HG03060 (cell line): ENCODE data around the gene ACACB.

Experiments
- ATAC-seq: cut with Tn5 transposase; IDR thresholded peaks from one replicate; pipeline ENCODE4 v1.9.1; 2021; ENCODE audit warnings: low read depth, moderate number of reproducible peaks; ENCODE audit not compliant: unreplicated experiment

Gene ACACB

GRCh38 chr12:109202770-109203169 lies 86.4 kb downstream of the ACACB start:
- no peak for ATAC-seq

DNA sequence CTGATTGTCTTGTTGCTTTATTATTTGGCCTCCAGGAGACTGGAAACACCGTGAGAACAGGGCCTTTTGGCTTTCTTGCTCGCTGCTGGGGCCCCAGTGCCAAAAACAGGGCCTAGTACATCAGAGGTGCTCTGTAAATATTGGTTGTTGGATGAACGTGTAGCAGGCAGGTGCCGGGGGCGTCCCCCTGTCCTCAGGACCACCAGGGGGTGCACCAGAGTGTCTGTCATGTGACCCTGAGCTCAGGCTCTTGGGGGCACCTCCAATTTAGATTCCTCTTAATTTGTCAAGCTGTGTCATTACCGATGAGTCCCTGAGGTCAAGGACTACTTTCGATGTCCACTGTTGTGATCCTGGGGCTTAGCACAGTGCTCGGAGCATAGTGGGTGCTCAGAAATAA lies 87.1 kb downstream of the ACACB start:
- ATAC-seq = no peak

GRCh38 chr12:109209082-109209481 lies 92.7 kb downstream of the ACACB start:
- ATAC-seq = no peak

DNA sequence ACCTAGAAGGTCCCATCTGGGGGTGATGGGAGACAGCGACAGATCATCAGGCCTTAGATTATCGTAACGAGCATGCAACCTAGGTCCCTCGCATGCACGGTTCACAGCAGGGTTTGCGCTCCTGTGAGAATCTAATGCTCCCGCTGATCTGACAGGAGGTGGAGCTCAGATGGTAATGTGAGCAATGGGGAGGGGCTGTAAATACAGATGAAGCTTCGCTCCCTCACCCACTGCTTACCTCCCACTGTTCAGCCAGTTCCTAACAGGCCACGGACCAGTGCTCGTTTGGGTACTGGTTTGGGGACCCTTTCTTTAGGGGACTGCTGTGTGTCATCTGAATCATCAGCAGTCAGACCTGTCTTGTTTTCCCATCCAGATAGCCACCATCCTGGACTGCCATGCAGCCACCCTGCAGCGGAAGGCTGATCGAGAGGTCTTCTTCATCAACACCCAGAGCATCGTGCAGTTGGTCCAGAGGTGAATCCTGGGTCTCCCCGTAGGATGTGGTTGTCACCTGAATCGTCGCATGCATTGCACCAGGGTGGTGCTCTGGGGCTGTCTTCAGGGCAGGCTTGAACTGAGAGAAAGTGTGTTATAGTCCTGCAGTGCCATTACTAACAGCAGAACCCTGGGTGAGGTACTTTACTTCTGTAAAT lies 96.2 kb downstream of the ACACB start:
- ATAC-seq = no peak

- no peak for ATAC-seq
Measured at GRCh38 chr12:109214131-109214530, 97.7 kb downstream of the ACACB start.

DNA sequence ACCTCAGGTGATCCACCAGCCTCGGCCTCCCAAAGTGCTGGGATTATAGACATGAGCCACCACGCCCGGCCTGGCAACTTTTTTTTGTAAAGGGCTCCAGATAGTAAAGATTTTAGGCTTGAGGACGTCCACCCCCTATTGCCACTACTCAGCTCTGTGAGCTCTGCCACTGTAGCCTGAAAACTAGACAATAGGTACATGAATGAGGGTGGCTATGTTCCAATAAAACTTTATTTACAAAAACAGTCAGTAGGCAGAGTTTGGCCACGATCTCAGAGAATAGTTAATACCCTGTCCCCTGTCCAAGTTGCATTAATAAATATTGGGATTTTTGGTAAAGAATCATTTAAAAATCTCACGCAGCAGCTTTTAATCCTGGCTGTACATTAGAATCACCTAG lies 102.6 kb downstream of the ACACB start:
- no peak for ATAC-seq

- no peak for ATAC-seq
Measured at GRCh38 chr12:109219938-109220337, 103.6 kb downstream of the ACACB start.

DNA sequence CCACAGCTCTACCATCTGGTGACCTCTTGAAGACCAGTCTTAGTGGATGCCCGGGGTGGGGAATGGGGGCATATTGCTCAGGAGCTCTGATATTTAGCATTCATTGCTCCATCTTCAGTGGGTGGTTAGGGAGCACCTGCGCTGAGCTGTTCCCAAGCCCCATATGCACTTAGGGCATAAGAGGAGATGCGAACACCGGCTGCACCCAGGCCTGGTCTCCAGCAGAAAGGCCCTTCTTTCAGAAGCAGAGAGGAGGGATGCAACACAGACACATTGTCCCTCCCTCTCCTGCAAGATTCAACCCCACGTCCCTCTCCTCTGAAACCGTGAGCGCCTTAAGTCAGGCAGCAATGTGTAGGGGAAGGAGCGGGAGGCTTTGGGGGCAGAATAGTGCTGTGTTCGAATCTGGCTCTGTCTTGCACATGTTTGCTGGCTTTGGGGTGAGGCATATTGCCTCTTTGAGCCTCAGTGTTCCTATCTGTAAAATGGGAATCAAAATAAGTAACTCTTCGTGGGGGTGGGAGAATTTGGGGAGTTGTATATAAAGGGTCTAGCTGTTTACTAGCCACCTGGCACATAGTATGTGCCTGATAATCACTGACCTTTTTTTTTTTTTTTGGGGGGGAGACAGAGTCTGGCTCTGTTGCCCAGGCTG lies 105.0 kb downstream of the ACACB start:
- ATAC-seq = no peak

- no peak for ATAC-seq
Measured at GRCh38 chr12:109222062-109222461, 105.7 kb downstream of the ACACB start.

- ATAC-seq = no peak
Measured at GRCh38 chr12:109222496-109222895, 106.1 kb downstream of the ACACB start.

DNA sequence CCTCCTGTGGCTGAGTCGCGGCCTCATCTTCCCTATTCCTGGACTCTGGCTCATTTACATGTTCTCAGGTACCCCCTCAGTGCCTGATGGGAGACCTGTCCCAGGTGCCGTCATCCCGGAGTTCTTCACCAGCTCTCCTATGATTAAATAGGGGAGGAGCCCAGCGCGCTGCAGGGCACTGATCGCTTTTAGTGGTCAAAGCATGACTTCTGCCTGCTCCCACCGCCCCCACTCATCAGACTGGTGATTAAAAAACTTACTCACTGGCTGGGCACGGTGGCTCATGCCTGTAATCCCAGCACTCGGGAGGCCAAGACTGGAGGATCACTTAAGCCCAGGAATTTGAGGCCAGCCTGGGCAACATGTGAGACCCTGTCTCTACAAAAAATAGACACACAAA lies 106.8 kb downstream of the ACACB start:
- ATAC-seq = no peak

GRCh38 chr12:109223868-109224267 lies 107.5 kb downstream of the ACACB start:
- no peak for ATAC-seq

DNA sequence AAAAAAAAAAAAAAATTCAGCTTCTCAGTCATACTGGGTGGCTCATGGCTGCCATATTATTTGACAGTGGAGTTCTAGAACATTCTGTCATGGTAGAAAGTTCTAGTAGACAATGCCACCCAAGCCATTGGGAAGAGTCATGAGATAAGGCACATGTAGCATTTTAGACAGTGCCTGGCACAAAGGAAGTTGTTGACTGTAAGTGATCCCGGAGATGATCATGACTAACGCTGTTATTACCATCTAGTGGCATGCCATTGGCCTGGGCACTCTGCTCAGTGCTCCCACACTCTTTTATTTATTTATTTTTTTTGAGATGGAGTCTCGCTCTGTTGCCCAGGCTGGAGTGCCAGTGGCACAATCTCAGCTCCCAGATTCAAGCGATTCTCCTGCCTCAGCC lies 112.3 kb downstream of the ACACB start:
- ATAC-seq = no peak

- ATAC-seq = no peak
Measured at GRCh38 chr12:109230193-109230592, 113.8 kb downstream of the ACACB start.

GRCh38 chr12:109232731-109233130 lies 116.3 kb downstream of the ACACB start:
- no peak for ATAC-seq

- ATAC-seq = no peak
Measured at GRCh38 chr12:109234012-109234411, 117.6 kb downstream of the ACACB start.

- no peak for ATAC-seq
Measured at GRCh38 chr12:109236257-109236656, 119.9 kb downstream of the ACACB start.

DNA sequence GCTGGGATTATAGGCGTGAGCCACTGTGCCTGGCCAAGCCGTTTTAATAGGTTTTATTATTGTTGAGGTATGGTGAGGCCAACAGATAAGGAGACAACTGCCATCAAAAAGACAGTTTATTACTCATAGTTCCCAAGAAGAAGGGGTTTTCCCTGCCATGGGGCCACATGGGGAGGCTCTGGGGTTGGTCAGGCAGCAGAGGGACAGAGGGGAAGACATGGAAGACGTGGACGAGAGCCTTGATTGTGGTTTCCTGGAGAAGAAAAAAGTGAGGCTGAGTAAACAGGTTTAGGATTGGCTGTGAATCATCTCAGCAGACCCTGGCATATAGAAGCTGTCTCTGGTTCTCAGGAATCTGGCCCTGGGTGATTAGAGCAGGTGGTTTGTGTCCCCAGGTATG lies 122.8 kb downstream of the ACACB start:
- no peak for ATAC-seq

DNA sequence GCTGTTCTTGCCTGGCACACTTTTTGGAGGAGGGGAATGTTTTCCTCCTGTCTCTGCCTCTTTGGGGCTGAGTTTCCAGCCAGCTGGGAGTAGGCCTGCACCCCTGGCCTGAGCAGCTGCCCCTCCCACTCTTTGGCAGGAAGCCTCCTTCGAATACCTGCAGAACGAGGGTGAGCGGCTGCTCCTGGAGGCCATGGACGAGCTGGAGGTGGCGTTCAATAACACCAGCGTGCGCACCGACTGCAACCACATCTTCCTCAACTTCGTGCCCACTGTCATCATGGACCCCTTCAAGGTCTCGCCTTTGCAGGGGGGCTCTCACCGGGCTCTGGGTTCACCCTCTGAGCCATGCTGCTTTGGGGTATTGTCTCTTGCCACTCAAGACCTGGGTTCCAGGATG lies 123.3 kb downstream of the ACACB start:
- ATAC-seq = no peak

DNA sequence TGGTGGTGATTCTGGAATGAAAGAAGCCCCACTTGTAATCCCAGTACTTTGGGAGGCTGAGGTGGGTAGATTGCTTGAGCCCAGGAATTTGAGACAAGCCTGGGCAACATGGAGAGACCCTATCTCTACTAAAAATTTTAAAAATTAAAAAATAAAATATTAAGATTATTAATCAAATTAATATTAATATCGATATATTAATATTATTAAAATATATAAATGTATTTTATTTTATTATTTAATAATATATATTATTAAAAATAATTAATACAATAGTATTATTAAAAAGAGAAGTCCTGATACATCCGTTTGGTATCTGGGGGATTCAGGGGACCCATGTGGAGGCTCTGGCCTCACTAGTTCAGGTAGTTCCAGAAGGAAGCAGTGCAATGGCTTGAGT lies 124.0 kb downstream of the ACACB start:
- no peak for ATAC-seq

DNA sequence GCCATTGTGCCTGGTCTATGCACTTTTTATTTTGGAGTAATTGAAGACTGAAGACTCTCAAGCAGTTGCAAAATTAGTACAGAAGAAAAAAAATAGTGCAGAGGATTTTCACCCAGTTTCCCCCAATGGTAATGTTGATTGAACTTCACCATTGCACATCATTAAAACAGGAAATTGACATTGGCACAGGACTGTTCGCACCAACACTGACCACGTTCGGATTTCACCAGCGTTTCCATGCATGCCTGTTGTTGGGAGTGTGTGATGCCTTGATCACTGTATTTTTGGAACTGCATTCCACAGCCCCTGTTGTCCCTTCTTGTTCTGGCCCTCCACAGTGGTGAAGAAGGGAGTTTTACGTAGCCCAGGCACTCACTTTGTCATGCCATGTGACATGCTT lies 125.5 kb downstream of the ACACB start:
- no peak for ATAC-seq

GRCh38 chr12:109244073-109244472 lies 127.7 kb downstream of the ACACB start:
- ATAC-seq = no peak

GRCh38 chr12:109246221-109246620 lies 129.8 kb downstream of the ACACB start:
- ATAC-seq = no peak
